HepG2 (cell line): ENCODE measurements around the gene TLK1. TPM values are rescaled to one million over a fixed set of nuclear protein-coding genes. Genes with fewer than 3 reads are reported as not detected.

Experiments
- ARID4A ChIP-seq: sonication (generic); formaldehyde crosslinking; IDR thresholded peaks from 2 replicates; pipeline ENCODE4 v1.5.0; 2020; ENCODE audit warnings: mild to moderate bottlenecking, missing genetic modification reagents, borderline replicate concordance
- ARID5B ChIP-seq: IDR thresholded peaks from 2 replicates; pipeline ENCODE4 v1.4.0; 2020; ENCODE audit warnings: mild to moderate bottlenecking, missing genetic modification reagents
- DPF2 ChIP-seq: sonication (generic); formaldehyde crosslinking; IDR thresholded peaks from 2 replicates; pipeline ENCODE4 v1.4.0; 2020; ENCODE audit warnings: mild to moderate bottlenecking, low read depth, missing genetic modification reagents, borderline replicate concordance
- KDM1A ChIP-seq: IDR thresholded peaks from 2 replicates; pipeline ENCODE4 v1.6.1; 2016; ENCODE audit warnings: missing compliant biosample characterization
- MIER3 ChIP-seq: IDR thresholded peaks from 2 replicates; pipeline ENCODE4 v1.6.1; 2016; ENCODE audit warnings: missing compliant biosample characterization, borderline replicate concordance
- PRDM15 ChIP-seq: sonication (generic); formaldehyde crosslinking; IDR thresholded peaks from 2 replicates; pipeline ENCODE4 v1.4.0; 2020; ENCODE audit warnings: missing genetic modification reagents
- RAD21 ChIP-seq: fragments of 450-650 bp; formaldehyde crosslinking; IDR thresholded peaks from 2 replicates; pipeline ENCODE4 v1.5.0; 2020; ENCODE audit warnings: mild to moderate bottlenecking
- THRA ChIP-seq: sonication (generic); formaldehyde crosslinking; IDR thresholded peaks from 2 replicates; pipeline ENCODE4 v1.4.0; 2020; ENCODE audit warnings: missing genetic modification reagents, borderline replicate concordance
- ZFP36 ChIP-seq: fragments of 150-350 bp; IDR thresholded peaks from 2 replicates; pipeline ENCODE4 v1.6.1; 2018; ENCODE audit warnings: borderline replicate concordance, low read length, low read depth; ENCODE audit not compliant: partially characterized antibody
- ZNF678 ChIP-seq: sonication (generic); formaldehyde crosslinking; IDR thresholded peaks from 2 replicates; pipeline ENCODE4 v1.4.0; 2020; ENCODE audit warnings: mild to moderate bottlenecking, missing genetic modification reagents
- ZNF704 ChIP-seq: sonication (generic); formaldehyde crosslinking; IDR thresholded peaks from 2 replicates; pipeline ENCODE4 v1.8.1; 2023; ENCODE audit warnings: mild to moderate bottlenecking, inconsistent platforms, moderate library complexity, missing genetic modification reagents, borderline replicate concordance
- polyA plus RNA-seq, 8 experiments: library from polyadenylated mRNA; depleted of rRNA in 3 of 8; stranded (reverse) in 7 of 8; unstranded in 1 of 8; fragments of >200 nt; fragmentation: Illumina TruSeq in 4 of 8; extraction: Trizol in 4 of 8; gene quantifications; 2 replicates each; pipeline versions ENCODE4 v1.2.1 to v1.2.3, GENCODE V29; 2011 to 2016; ENCODE audit warnings: low read depth in 4 of 8, missing spikeins in 1 of 8, mixed read lengths in 1 of 8; ENCODE audit not compliant: insufficient read depth in 1 of 8
- total RNA-seq, 5 experiments: library from RNA; depleted of rRNA; stranded (reverse); fragments of >200 nt; fragmentation: Illumina TruSeq; extraction: Trizol; gene quantifications; 2 replicates each; pipeline ENCODE4 v1.2.3, GENCODE V29; 2016; ENCODE audit warnings: low read depth in 1 of 5
- TF ChIP-seq, protein P1 (sequence below): sonication (generic); formaldehyde crosslinking; IDR thresholded peaks from 2 replicates; pipeline ENCODE4 v1.4.0; 2020; ENCODE audit warnings: missing genetic modification reagents, mild to moderate bottlenecking, borderline replicate concordance

Gene TLK1
- total and polyA plus RNA-seq, 2 of the 13 experiments (the other 11 are each of a cell fraction or from before 2014, with no cell fraction given): 16.8 to 28.7 TPM

- TF ChIP-seq ARID5B (CRISPR knock-in tag) (peak; percentile 88), RAD21 (CRISPR knock-in tag) (no peak), KDM1A (no peak), DPF2 (CRISPR knock-in tag) (no peak), ZNF704 (CRISPR knock-in tag) (no peak), ZFP36 (peak; percentile 45), THRA (CRISPR knock-in tag) (0 out of 2 replicates have a peak, but pooled peaks have one; percentile 39), PRDM15 (CRISPR knock-in tag) (no peak), MIER3 (CRISPR knock-in tag) (peak; percentile 40; the same call in 1 of the 2 replicates), ARID4A (CRISPR knock-in tag) (peak; percentile 39; the same call in 1 of the 2 replicates), ZNF678 (CRISPR knock-in tag) (no peak)
- TF ChIP-seq, protein P1, sequence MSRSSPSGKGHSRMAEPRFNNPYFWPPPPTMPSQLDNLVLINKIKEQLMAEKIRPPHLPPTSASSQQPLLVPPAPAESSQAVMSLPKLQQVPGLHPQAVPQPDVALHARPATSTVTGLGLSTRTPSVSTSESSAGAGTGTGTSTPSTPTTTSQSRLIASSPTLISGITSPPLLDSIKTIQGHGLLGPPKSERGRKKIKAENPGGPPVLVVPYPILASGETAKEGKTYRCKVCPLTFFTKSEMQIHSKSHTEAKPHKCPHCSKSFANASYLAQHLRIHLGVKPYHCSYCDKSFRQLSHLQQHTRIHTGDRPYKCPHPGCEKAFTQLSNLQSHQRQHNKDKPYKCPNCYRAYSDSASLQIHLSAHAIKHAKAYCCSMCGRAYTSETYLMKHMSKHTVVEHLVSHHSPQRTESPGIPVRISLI (CRISPR knock-in tag): no peak
Observed at GRCh38 chr2:171100370-171100769, 60.3 kb downstream of the TLK1 start (continued).
